Loucy (cell line): Measurements from ENCODE around the gene CAMK1D.
"Not testable (repeated sequence)": the region's sequence is repeated elsewhere in the genome, so short reads cannot be mapped to it uniquely, and the experiment has no call there.

Experiments
- H2AFZ ChIP-seq: fragments of 200-600 bp; sonication (generic); 2 replicates; pipeline ENCODE4 v1.6.0; 2016; ENCODE audit warnings: antibody characterized with exemption, mild to moderate bottlenecking, low read length, moderate library complexity
- H3F3A ChIP-seq: fragments of 200-600 bp; 2 replicates; pipeline ENCODE4 v1.6.0; 2016; ENCODE audit warnings: antibody characterized with exemption, low read depth, mild to moderate bottlenecking
- H3K27me3 ChIP-seq: fragments of 200-600 bp; sonication (generic); 2 replicates; pipeline ENCODE4 v1.6.1; 2014; ENCODE audit warnings: low read length, mild to moderate bottlenecking; ENCODE audit not compliant: insufficient read depth, poor library complexity, severe bottlenecking
- H3K36me3 ChIP-seq: fragments of 200-600 bp; sonication (generic); 2 replicates; pipeline ENCODE4 v1.6.1; 2016; ENCODE audit warnings: low read length; ENCODE audit not compliant: insufficient read depth
- H3K4me1 ChIP-seq: fragments of 200-600 bp; sonication (generic); 2 replicates; pipeline ENCODE4 v1.5.1; 2014; ENCODE audit warnings: low read length, mild to moderate bottlenecking; ENCODE audit not compliant: insufficient read depth, poor library complexity, severe bottlenecking
- H3K4me2 ChIP-seq: fragments of 200-600 bp; sonication (generic); 2 replicates; pipeline ENCODE4 v1.6.0; 2014; ENCODE audit warnings: antibody characterized with exemption, low read length, low read depth, mild to moderate bottlenecking; ENCODE audit not compliant: poor library complexity, severe bottlenecking
- H3K4me3 ChIP-seq: fragments of 200-600 bp; sonication (generic); 2 replicates; pipeline ENCODE4 v1.5.1; 2014; ENCODE audit warnings: low read length, mild to moderate bottlenecking, mixed read lengths; ENCODE audit not compliant: poor library complexity, severe bottlenecking
- H3K79me2 ChIP-seq: fragments of 200-600 bp; sonication (generic); 2 replicates; pipeline ENCODE4 v1.6.1; 2014; ENCODE audit warnings: low read length; ENCODE audit not compliant: insufficient read depth
- H3K9ac ChIP-seq: fragments of 200-600 bp; sonication (generic); 2 replicates; pipeline ENCODE4 v1.6.0; 2014; ENCODE audit warnings: mild to moderate bottlenecking, low read depth, low read length, moderate library complexity; ENCODE audit not compliant: poor library complexity, severe bottlenecking
- H3K9me2 ChIP-seq: fragments of 200-600 bp; sonication (generic); replicated peaks from 2 replicates; pipeline ENCODE4 v1.6.1; 2016; ENCODE audit warnings: low read depth, low read length, mixed read lengths
- H3K9me3 ChIP-seq: fragments of 200-600 bp; sonication (generic); 2 replicates; pipeline ENCODE4 v1.6.1; 2014; ENCODE audit warnings: mild to moderate bottlenecking, antibody characterized with exemption, low read length, low read depth; ENCODE audit not compliant: insufficient read depth
- H4K20me1 ChIP-seq: fragments of 200-600 bp; sonication (generic); 2 replicates; pipeline ENCODE4 v1.6.0; 2014; ENCODE audit warnings: antibody characterized with exemption, low read length, mild to moderate bottlenecking; ENCODE audit not compliant: insufficient read depth, poor library complexity, severe bottlenecking
- EZH2phosphoT487 ChIP-seq: fragments of 200-600 bp; IDR thresholded peaks from 2 replicates; pipeline ENCODE4 v1.6.1; 2018; ENCODE audit warnings: antibody characterized with exemption, mild to moderate bottlenecking, moderate library complexity, borderline replicate concordance
- TF ChIP-seq, protein P1 (sequence below): fragments of 200-600 bp; sonication (generic); conservative IDR thresholded peaks from 2 replicates; pipeline ENCODE4 v1.5.1; 2014; ENCODE audit warnings: mild to moderate bottlenecking, antibody characterized with exemption, low read length

CAMK1D gene

DNA sequence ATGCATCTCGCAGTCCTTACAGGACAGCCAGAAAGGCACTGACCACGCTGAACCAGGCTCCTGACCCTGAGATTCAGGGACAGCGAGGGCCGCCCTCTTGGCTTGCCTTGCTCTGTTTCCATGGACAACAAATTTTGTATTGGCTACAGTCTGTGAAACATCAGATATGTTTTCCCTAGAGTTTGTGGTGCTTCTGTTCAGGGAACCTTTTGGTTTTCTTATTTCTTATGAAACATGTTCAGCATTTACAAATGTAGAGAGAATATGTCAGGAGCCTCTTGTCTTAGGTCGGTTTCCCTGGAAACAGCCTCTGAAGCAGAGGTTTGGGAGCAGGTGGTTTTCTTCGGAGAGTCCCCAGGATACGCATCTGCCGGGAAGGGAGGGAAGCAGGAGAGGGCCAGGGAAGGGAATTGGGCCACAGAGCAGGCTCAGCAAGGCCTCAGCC, 392.0 kb downstream of the CAMK1D start:
- no peaks in the 10 kb centered on the region for H4K20me1 ChIP-seq
- H3K36me3 ChIP-seq, result no peaks in the 10 kb centered on the region
- TF ChIP-seq, protein P1, sequence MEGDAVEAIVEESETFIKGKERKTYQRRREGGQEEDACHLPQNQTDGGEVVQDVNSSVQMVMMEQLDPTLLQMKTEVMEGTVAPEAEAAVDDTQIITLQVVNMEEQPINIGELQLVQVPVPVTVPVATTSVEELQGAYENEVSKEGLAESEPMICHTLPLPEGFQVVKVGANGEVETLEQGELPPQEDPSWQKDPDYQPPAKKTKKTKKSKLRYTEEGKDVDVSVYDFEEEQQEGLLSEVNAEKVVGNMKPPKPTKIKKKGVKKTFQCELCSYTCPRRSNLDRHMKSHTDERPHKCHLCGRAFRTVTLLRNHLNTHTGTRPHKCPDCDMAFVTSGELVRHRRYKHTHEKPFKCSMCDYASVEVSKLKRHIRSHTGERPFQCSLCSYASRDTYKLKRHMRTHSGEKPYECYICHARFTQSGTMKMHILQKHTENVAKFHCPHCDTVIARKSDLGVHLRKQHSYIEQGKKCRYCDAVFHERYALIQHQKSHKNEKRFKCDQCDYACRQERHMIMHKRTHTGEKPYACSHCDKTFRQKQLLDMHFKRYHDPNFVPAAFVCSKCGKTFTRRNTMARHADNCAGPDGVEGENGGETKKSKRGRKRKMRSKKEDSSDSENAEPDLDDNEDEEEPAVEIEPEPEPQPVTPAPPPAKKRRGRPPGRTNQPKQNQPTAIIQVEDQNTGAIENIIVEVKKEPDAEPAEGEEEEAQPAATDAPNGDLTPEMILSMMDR, result no peak
- no peak for TF ChIP-seq EZH2phosphoT487

DNA sequence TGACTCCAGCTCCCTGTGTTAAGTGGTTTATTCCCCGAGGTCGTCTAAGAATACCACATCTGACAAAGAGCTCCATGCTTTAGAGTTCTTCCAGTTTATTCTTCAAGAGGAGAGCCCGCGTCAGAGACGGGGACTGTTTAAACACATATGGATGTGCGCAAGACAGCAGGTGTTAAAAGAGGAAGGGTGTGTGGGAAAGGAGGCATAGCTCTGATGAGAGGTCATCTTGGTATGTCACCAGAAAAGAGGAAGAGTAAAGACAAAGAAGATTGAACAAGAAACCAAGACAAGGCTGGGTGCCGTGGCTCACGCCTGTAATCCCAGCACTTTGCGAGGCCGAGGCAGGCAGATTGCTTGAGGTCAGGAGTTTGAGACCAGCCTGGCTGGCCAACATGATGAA, 393.4 kb downstream of the CAMK1D start:
- no peaks in the 10 kb centered on the region for H3K36me3 ChIP-seq
- TF ChIP-seq EZH2phosphoT487, result no peak
- TF ChIP-seq, protein P1, result no peak
- no peak overlapping the region for H2AFZ ChIP-seq
- no peak overlapping the region for H3K4me2 ChIP-seq
- no peak overlapping the region for H3K9ac ChIP-seq
- no peaks in the 10 kb centered on the region for H3K4me1 ChIP-seq
- no peak overlapping the region for H3K4me3 ChIP-seq
- H3F3A ChIP-seq, result no peaks in the 10 kb centered on the region
- no peaks in the 10 kb centered on the region for H3K27me3 ChIP-seq
- H3K79me2 ChIP-seq, result no peaks in the 10 kb centered on the region
- no peaks in the 10 kb centered on the region for H3K9me3 ChIP-seq
- no peaks in the 10 kb centered on the region for H3K9me2 ChIP-seq
- H4K20me1 ChIP-seq, result no peaks in the 10 kb centered on the region

More for the DNA sequence above, 392.0 kb downstream of the CAMK1D start:
- no peaks in the 10 kb centered on the region for H3K9me2 ChIP-seq
- no peak overlapping the region for H3K4me3 ChIP-seq
- no peak overlapping the region for H3K4me2 ChIP-seq
- no peaks in the 10 kb centered on the region for H3F3A ChIP-seq
- H3K27me3 ChIP-seq, result no peaks in the 10 kb centered on the region
- H3K9ac ChIP-seq, result no peak overlapping the region
- no peaks in the 10 kb centered on the region for H3K79me2 ChIP-seq
- no peak overlapping the region for H2AFZ ChIP-seq
- H3K9me3 ChIP-seq, result no peaks in the 10 kb centered on the region
- no peaks in the 10 kb centered on the region for H3K4me1 ChIP-seq

DNA sequence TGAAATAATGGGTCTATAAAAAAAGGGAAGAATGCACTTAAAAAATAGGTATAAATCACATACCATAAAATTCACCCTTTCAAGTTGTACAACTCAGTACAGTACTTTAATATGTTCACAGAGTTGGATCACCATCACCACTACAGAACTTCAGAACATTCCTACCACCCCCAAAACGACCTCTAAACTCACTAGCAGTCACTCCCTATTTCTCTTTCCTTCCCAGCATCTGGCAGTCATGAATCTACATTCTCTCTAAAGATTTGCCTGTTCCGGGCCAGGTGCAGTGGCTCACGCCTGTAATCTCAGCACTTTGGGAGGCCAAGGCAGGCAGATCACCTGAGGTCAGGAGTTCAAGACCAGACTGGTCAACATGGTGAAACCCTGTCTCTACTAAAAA, 394.1 kb downstream of the CAMK1D start:
- H3K4me1 ChIP-seq, H3K9me2 ChIP-seq, H3K9me3 ChIP-seq, H3K79me2 ChIP-seq, H2AFZ ChIP-seq, H4K20me1 ChIP-seq, H3K9ac ChIP-seq, H3K4me2 ChIP-seq, H3K4me3 ChIP-seq, H3K36me3 ChIP-seq, H3K27me3 ChIP-seq, H3F3A ChIP-seq: not testable (repeated sequence)

DNA sequence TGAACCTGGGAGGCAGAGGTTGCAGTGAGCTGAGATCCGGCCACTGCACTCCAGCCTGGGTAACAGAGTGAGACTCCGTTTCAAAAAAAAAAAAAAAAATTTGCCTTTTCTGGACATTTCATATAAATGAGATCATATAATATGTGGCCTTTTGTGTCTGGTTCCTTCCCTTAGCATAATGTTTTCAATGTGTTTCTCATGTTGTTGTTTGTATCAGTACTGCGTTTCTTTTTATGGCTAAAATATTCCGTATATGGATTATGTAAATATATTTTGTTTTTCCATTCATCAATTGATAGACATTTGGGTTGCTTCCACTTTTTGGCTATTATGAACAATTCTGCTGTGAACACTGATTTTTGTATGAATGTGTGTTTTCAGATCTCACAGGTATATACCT, 394.6 kb downstream of the CAMK1D start:
- H3K79me2 ChIP-seq, result no peaks in the 10 kb centered on the region
- H3K4me3 ChIP-seq, result no peak overlapping the region
- H3K9me2 ChIP-seq, result no peaks in the 10 kb centered on the region
- TF ChIP-seq EZH2phosphoT487, result no peak
- TF ChIP-seq, protein P1, result no peak
- H3K36me3 ChIP-seq, result no peaks in the 10 kb centered on the region
- H3K9me3 ChIP-seq, result no peaks in the 10 kb centered on the region
- H3K9ac ChIP-seq, result no peak overlapping the region
- H3K27me3 ChIP-seq, result no peaks in the 10 kb centered on the region
- no peaks in the 10 kb centered on the region for H4K20me1 ChIP-seq
- H3F3A ChIP-seq, result no peaks in the 10 kb centered on the region
- H3K4me2 ChIP-seq, result no peak overlapping the region
- H2AFZ ChIP-seq, result no peak overlapping the region
- no peaks in the 10 kb centered on the region for H3K4me1 ChIP-seq
